HG02852 (cell line): ENCODE results near the gene ITPRID2.

Source experiments
- ATAC-seq: cut with Tn5 transposase; IDR thresholded peaks from one replicate; pipeline ENCODE4 v1.9.1; 2021; ENCODE audit warnings: mild to moderate bottlenecking, moderate library complexity; ENCODE audit not compliant: unreplicated experiment

The ITPRID2 gene

DNA sequence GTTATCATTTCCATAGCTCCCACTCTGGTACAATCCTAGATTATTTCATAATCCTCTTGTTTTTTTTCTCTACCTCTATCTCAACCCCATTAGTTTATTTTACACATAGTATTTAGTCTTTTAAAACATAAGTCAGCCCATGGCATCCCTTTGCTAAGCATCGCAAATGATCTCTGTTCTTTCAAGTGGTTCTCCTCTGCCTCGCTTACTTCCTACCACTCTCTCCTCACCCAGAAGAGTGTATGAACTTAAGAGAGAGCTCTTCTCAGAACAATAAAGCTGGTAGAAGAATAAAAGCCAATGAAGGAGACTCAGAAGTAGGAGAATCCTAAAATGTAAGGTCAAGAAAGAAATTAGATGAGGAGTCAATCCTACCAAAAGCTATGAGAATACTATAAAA lies 12.2 kb upstream of the ITPRID2 start:
- ATAC-seq: no peak

DNA sequence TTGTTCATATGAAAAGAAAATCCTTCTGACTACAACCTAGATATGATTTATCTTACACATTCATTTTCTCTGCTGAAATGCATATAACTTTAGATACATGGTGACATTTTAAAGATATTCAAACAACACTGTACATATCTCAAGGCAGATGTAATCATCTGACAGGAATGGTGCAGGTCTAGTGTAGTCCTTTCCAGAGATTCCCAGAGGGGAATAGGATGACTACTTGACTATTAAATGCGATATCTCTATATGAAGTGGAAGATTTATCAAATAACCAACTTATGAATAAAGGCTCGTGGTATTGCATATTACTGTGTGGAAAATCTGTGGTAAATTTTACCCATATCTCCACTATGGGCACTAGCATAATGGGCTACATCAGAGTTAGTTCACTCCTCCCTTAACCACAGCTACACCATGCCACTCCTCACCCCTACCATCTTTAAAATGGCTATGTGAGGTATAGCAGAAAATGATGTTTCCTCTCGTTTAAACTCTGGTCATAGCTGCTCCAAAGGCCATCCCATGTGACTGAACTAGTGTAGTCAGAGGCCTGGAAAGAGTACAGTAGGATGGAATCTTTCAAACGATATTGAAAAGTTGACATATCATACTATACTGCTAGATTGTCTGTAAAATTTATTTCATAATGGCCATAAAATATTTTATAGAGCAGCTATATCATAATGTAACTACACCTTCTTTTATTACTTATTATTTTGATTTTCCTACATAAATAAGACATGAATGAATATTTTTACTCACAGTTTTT lies 9.1 kb upstream of the ITPRID2 start:
- no peak for ATAC-seq

DNA sequence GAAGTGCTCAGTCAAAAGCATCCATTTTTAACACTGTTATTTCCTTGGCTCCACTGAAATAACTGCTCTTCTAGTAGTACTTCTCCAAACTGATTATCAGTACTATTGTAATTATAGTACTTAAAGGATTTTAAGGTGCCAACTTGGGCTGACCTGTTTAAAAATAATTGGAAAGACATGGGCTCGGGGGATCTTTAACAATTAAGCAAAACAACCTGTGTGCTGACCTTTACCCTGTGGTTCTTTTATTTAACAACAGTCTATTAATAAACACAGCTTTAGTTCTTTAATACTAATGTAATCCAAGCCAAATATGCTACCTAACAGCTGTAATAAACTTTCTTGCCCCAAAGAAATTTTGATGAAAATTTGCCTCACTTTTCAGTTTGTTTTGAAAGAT lies 6.9 kb upstream of the ITPRID2 start:
- ATAC-seq: no peak

DNA sequence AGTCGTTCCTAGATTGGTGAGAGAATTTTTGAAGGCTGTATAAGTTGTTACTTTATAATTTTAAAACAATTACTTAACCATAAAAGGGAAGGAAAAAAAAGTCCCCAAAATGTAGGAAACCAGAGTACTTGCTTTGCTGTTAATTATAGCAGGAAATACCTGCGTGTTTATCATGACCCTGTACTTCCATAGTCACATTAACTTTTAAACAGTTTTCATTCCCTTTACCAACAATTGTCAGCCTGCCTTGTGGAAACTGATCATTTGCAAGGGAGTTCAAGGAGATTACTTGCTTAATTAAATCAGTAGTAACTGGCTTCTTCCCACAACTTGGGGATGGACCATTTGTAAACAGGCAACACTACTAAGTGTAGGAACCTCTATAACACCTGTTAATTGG lies 6.4 kb upstream of the ITPRID2 start:
- no peak for ATAC-seq

DNA sequence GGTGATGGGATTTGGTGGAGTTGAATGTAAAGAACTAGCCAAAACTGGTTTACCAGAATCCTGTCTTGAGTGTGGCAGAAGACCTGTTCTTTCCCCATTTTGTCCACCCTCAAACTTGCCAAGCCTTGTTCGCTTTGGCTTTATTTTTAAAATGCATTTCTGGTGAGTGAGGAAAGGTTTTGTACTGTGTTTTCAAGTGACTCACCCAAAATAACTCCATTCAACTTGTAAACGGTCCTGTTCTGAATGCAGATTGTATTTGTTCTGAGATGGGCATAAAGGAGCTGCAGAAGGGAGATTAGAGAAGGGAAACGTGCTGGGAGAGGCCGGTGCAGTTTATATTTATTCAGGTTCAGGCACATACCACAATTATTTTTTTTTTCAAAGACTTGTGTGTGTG lies 5.3 kb upstream of the ITPRID2 start:
- ATAC-seq: no peak

DNA sequence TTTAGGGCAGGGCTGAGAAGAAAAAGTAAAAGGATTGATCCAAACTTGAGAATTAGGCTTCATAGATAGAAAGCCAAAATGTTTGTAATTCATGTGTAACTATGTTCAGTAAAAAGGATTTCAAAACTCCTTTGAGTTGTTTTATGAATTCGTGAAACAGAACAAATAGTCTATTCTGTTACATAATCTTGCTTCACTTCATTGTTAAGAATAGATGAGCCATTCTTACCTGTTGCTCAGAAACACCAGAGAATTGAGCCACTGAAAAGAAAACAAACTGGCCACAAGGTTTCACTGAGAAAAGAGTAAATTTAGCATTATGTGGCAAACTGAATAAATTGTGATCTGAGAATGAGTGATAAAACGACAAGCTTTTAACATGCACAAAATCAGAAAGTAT lies 4.5 kb upstream of the ITPRID2 start:
- ATAC-seq: no peak

DNA sequence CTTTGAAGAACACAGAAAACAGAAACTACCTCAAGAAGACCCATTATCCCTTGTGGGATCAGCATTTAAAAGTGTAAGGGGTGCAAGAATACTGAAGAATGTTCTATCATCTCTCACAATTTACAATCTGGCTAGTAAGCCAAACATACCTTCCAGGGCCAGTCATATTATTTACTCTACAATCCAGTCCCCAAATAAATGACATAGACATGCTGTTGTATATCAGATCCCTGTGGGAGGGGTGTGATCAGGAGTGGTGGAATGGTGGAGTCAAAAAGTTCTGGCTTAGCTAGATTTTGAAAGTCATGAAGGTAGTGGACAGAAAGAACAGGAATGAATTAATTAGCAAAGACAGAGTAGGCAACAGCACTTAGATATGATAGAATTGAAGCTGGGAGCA lies 1.8 kb upstream of the ITPRID2 start:
- no peak for ATAC-seq

DNA sequence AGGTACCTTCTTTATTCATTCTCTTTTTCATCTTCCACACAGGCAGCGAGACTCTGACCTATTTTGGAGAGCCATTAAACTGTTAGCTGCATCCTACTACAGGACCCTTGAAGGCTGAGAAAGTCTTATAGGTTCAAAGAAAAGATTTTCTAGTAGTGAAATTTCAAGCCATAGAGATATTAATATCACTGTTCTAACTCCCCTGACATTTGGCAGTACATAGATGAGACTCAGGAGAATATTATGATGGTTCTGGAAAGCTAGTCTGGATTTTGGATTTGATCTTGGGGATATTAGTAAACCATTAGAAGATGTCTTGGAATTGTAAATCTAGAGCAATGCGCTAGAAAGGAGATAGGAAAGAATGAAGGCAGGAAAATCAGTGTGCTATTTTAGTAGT lies 1.3 kb upstream of the ITPRID2 start:
- no peak for ATAC-seq

DNA sequence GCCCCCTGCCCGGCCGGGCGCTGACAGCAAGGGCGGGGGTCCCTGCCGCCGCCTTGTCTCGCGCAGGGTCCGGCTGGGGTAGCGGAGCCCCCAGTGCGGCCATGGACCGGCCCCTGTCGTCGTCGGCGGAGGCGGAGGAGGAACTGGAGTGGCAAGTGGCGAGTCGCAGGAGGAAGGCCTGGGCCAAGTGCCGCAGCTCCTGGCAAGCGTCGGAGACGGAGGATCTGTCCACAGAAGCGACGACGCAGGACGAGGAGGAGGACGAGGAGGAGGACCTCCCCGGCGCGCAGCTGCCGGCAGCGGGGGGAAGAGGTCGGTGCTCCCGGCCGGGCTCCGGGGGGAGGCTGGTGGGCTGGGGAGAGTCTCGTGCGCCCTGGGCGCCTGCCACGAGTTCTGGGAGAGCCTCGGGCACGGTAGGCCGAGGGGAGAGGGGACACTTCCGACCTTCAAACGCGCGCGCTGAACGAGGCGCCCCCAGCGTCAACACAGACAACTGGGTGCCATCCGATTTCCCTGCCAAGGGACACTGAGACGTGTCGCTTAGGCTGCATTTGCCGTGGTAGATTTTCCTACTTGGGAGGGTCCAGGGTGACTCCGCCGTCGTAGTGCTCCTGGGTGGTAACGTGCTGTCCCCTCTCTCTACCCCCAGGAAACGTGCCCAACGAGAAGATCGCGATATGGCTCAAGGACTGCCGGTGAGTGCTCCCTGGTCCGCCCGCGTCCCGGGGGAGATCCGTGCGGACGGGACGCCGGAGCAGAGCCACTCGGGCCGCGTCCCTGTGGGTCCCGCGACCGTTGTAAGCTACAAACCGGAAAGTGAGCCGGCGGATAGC lies 652 bp downstream of the ITPRID2 start:
- peak; percentile 55 for ATAC-seq

DNA sequence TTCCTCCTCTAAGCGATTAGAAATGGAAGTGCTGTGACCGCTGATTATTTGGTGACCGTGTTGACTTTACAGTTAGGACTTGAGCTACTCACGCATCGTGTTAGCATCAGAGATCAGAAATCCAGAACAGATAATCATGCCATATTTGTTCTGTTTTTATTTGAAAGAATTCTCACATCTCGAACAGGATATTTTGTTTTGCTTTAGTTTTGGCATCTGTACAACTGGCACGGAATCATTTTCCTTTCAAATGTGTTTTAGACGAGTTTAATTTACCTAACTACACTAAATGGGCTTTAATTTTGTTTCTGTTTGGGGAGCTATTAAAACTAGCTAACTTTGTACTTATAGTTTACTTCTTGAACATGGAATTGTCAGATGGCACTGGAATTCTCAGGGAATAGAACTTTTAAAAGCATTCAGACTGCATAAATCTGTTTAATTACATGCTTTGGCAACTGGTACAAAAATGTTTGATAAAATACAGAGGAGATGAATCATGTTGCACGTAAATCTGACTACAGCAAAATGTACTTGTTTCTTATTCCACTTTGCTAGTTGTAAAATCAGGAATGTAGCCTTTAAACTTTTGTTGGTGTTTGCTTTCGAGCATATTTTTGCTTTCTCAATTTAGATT lies 1.4 kb downstream of the ITPRID2 start:
- ATAC-seq: no peak

DNA sequence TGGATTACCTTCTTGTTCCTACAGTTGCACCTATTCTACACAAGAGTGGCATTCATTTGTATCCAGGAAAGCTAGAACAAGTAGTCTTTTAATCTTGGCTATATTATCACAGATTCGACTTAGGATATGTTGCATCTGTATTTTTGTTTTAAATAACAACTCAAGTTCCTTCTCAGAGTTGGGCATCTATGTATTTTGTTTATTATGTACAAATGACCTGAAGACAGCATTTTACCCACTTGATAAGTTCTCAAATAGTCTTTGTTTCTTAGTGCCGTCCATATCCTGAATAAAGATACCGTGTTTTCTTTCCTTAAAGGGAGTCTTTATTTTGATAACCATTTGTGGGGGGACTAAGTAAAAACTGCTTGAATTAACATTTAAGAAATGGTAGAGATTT lies 2.9 kb downstream of the ITPRID2 start:
- ATAC-seq: no peak

DNA sequence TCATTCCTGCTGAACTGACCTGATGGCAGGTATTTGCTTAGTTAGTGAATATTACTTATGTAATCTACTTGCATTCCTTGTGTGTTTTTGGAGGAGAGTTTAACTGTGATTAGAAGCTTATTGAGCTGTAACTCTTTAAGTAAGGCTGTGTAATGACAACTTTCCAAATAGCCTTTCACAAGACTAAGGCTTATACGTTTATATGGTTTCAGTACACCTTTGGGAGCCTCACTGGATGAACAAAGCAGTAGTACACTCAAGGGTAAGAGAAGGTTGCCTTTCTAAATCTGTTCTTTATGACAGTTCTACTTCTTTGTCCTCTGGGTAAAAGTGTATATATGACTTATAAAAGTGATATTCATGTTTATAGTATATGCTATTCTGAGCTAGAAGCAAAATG lies 4.3 kb downstream of the ITPRID2 start:
- no peak for ATAC-seq

DNA sequence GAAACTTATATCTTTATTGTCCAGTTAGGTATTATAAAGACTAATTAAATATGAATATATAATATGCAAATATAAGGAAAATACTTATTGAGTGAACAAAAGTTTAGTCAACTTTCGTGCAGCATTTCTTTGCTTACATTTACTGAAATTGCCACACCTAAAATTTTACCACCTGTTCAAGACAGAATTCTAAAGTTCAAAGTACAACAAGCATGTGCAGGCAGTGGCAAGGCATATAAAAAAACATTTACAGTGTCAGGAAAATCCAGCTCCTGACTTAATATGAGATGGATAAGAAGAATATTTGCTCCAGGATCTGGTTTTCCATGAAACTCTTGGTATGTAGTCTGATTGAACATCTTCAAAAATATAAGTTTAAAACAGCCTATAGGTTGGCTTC lies 4.8 kb downstream of the ITPRID2 start:
- no peak for ATAC-seq

DNA sequence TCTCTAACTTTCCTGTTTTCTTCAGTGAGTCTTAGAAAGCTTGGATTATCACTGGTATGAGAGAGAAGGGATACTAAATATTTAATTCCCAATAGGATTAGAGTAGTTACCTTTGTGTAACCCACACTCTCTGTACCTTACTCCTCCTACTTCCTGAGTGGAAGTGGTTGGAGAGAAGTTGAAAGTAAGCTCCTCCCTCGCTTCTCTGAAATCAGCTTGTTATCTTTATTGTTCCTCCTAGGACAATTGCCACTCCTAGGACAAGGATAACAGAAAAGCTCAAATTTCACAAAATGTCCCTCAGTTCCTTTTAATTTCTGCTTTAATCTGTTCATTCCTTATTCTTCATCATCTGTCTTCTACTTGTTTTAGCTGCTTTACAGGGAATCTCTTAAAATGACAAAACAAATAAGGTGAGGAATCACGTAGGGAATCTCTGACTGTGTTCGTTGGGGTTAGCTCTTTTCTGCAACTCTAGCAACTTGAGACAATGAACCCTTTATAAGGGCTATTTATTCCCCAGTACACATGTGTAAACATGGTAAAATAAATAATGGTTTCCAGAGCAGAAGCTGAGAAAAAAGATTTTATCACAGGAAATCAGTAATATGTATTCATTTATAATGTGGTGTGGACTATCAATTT lies 8.6 kb downstream of the ITPRID2 start:
- no peak for ATAC-seq

DNA sequence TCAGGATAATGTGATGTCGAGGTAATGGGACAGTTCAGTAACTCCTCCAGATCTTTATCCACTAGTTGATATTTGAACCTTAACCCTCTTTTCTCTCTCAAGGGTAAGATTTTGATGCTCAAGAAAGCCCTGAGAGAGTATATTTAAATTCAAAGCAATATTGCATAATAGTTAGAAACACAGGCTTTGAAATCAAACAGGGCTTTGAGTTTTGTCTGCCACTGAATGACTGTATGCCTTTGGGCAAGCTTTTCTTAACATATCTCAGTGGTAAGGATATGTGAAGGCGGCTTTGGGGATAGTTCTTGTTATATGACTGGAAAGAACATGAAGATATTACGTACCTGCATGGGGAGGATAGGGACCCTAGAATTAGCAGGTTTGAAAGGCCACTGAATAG lies 11.1 kb downstream of the ITPRID2 start:
- no peak for ATAC-seq

DNA sequence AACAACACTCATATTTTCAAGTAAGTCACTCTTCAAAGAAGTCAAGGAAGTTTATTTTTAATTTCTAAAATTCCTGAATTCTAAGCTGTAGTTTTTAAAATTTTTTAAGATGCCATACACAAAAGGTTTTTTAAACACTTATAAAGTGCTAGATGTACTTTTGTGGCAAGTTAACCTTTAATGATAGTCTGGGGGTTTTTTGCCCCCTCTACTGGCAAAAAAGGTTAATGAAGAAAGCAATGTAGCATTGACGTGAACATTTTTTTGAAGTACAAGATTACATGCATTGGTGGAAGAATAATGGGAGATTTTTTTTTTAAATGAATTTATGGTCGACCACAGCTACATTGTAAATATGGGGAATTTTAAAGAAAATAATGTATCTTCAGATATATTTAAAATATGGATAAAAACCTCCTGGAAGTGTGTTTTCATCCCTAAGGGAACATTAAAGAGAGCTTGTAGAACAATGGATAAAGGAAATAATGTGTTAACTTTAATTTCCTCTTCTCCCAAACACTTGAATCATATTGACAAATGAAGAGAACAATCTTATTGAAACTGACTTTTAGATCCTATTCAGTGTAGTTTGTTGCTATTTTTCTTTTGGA lies 12.6 kb downstream of the ITPRID2 start:
- ATAC-seq: no peak

DNA sequence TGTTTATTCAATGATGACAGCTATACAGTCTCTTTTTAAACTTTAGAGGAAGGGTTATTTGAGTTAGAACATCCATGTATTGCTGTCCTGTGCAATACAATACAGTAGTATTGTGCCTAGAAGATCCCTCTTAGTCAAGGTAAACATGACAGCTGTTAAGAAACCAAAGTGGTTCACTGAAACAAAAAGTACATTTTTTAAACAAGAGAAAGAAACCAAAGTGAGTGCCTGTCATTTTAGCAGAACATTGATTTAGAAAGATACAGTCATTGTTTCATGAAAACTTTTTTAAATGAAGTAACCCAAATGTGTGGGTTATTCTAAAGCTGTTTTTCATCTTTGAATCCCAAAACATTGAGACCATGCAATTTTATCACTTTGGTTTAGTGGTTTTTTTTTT lies 15.5 kb downstream of the ITPRID2 start:
- ATAC-seq: peak; percentile 60

DNA sequence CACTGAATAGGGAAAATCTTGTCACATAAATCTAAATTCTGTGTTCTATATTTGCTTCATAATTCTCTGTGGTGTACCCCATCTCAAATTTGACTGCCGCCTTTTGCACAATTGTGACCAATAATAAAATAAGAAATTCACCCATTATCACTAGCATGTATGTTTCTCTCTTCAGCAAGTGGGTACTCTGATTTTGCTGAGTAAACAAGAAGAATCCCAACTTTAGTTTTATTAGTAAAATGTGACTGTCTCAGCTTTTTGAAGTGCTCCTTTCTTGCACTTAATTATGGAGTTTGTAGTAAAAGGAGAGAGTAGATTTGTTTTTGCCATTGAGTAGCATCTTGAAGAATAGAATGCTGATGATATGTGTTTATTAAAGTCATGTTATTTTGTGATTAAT lies 16.1 kb downstream of the ITPRID2 start:
- no peak for ATAC-seq

DNA sequence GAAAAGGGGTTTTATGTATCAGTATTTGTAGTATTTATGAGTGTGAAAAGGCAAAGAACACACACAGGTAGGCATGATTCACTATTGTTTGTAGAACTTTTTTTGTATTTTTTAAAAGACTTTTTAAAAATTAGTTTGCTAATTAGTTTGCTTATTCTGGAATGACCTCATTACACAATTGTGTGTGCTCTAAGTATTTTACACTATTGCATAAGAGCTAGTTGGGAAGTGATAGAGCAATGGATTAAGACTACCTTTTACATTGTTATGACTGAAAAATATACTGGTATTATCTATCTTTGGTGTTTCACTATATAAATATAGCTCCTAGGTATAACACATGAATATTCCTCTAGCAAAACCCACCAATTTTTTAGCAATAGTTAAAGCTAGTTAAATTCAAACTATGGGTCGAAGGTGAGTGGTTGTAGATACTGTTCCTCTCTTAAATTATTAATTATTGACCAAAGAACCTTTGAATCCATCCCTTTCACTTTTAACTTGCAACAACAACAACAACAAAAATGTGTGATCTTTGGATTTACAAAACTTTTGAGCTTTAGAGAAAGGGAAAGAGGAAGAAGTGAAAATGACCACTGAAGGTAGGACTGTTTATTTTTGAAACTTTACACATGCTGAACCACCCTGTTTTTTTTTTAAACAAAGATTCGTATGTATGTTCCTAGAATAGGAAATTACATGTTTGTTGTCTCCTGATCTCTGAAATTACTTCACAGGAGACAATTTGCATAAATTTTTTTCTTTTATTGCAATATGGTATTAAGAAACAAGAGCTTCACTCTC lies 18.7 kb downstream of the ITPRID2 start:
- ATAC-seq: peak; percentile 40

DNA sequence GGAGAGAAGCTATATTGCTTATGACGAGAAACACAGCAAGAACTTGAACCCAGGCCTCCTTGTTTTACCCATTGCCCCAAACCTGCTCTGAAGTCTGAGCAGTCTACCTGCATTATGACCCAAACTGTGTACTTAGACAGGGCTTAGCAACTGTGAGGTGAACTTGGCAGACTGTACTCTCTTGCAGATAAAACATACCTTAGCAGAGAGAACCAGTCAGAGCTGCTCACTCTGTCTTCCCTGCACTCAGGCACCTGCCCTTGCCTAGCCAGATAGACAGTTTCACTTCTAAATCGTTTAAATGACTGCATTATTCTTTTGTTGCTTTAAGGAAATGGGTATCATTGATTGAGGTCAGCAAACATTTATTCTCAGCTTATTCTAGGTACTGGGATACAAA lies 20.3 kb downstream of the ITPRID2 start:
- ATAC-seq: no peak
